Iris pigment epithelial cell (primary cell): Measurements from ENCODE around the gene USO1.
A peak's percentile ranks its signal among the peaks of the same experiment; 100 is the strongest.
"Not testable (repeated sequence)": the region's sequence is repeated elsewhere in the genome, so short reads cannot be mapped to it uniquely, and the experiment has no call there.

ENCODE experiments used
- DNase-seq: peaks from one replicate; pipeline ENCODE4 v3.0.0-alpha.2; 2011; ENCODE audit warnings: low read depth

Gene USO1

DNA sequence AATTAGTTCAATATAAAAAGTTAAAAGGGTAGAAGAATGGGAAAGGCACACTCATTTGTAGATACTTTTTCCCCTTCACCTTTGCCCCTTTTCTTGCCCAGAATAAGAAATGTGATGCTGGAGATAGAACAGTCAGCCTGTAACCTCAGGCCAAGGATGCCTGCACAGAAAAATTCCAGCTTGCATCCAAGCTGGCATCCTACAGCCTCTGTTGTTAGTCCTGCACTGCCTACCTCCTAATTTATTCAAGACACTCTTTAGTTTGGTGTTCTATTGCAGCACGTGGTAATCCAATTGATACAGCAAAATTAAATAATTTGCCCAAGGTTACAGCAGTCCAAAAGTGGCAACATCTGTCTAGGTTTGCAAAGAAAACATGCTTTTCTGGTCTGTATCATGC lies 9.7 kb upstream of the USO1 start:
- no peak for DNase-seq

GRCh38 chr4:75715105-75715799 lies 9.1 kb upstream of the USO1 start:
- peak; percentile 54 for DNase-seq

- DNase-seq, result not testable (repeated sequence)
Observed at GRCh38 chr4:75716054-75716453, 8.3 kb upstream of the USO1 start.

GRCh38 chr4:75717408-75717807 lies 7.0 kb upstream of the USO1 start:
- no peak for DNase-seq

DNA sequence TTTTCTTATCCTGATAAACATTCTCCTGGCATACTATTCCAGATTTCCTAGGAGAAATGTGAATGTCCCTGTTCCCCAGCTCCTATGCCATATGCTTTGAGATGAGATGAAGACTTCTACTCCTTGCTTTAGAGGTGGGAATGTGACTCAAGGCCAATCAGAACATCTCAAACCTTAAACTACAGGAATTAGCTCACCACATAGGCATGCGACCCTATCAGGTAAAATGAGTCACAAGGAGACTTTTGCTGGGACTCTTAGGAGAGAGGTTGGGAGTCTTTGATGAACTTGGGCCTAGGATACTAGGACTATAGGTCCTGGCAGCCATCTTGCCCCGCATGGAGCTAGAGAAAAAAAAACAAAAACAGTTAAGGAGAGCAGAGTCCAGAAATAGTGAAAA lies 5.8 kb upstream of the USO1 start:
- peak; percentile 32 for DNase-seq

DNA sequence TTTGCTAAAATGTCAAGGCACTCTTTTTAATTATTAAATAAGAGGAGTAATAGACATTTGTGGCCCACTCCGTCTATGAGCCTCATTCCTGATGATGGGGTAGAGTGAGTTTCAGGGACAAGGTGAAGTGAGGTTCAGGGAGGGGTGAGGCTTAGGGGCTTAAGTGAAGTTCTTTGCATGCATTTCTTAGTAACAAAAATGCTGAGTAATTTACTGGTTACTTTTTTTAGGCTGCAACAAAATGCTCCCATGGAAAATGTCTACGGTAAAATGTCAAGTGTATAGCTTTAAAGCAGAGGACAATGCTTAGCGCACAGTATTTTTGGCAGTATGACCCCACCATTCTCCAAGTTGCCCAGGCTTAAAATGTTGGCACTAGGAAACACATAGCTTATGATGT lies 2.0 kb upstream of the USO1 start:
- DNase-seq, result no peak

GRCh38 chr4:75723163-75724065 lies 963 bp upstream of the USO1 start:
- DNase-seq, result peak; percentile 51

DNA sequence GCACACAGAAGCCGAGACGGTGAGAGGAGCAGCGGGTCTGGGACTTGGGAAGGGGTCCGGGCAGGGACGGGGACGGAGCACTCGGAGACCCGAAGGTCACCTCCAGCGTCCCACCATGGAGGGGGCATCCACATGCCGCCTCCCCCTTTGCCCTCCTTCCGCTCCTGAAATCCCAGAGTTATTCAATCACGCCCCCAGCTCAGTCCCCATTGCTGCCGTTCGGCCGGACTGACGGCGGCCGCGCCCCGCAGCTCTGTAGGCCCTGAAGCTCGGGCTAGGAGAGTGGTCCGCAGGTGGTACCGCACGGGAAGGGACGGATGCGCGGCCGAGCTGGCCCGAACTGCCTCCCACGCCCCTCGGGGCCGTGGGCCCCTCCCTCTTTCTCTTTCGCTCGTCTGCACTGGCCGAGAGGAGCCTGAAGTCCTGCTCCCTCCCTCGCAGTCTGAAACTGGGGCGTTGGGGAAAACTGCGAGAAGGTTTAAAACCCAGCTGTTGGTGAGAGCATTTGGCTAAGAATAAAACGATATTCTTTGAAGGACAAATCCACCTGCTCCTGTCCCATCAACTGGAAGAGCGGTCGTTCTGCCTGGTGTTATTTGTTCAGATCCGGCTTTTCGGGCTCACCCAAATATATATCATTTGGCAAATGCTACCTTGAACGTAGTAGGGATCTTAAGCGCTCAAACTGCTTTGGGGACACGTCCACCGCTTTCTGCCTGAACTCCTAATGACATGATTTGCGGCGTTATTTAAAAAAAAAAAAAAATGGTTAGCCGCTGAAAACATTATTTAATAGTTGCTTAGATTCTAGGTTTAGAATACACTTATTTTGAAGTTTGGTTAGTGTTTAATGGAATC lies 719 bp downstream of the USO1 start:
- peak; percentile 87 for DNase-seq

DNA sequence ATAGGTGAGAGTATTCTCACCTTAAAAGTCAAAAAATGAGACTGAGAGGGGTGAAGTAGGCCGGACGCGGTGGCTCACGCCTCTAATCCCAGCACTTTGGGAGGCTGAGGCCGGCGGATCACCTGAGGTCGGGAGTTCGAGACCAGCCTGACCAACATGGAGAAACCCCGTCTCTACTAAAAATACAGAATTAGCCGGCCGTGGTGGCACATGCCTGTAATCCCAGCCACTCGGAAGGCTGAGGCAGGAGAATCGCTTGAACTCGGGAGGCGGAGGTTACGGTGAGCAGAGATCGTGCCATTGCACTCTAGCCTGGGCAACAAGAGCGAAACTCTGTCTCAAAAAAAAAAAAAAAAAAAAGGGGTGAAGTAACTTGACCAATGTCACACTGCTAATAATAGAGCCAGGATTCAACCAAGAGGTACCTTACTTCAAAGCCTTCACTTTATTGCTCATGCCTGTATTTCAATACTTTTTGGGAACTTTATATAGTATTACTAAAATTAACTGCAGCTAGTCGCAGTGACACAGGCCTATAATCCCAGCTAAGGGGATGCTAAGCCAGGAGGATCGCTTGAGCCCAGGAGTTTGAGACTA lies 1.7 kb downstream of the USO1 start:
- not testable (repeated sequence) for DNase-seq

DNA sequence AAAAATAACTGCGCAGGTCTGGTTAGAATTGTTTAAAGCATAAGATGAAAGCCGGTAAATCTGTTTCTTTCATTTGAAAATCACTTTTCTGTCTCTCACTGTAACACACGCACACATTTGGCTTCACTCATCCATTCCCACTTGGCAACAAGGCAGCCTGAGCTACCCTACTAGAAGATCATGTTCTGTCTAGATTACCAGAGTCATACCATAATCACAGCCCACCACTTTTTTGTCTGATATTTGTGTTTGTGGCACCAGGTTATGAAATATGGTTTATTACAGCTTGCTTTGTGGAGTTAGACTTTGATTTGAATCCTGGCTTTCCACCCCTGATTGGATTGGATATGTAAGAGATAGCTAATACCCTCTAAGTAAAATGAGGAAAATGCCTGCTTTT lies 2.2 kb downstream of the USO1 start:
- peak; percentile 30 for DNase-seq

GRCh38 chr4:75727073-75727472 lies 2.7 kb downstream of the USO1 start:
- DNase-seq, result peak; percentile 50

DNA sequence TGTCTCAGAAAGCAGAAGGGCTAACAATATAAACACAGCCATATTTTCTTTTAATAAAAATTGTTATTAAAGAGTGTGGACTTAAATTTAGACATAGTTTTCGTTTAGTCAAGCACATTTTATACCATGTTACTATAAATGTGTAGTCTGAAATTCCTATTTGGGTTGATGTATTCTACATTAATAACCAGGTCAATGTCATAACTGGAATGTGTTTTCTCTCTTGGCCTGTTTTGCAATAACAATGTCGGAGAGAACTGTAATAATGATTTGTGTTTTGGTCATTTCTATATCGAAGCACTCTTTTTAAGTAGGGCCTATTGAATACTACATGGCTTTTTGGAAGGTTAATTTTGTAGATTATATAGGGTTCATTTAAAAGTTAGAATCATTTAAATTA lies 5.5 kb downstream of the USO1 start:
- peak; percentile 50 for DNase-seq

DNA sequence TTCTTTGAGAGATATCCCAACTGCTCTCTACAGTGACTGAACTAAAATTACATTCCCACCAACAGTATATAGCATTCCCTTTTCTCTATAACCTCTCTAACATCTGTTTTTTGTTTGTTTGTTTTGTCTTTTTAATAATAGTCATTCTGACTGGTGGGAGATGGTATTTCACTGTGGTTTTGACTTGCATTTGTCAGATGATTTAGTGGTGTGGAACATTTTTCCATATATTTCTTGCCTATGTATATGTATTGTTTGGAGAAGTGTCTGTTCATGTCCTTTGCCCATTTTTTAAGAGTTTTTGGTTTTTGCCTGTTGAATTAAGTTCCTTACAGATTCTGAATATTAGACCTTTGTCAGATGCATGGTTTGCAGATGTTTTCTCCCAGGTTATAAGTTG lies 9.0 kb downstream of the USO1 start:
- peak; percentile 73 for DNase-seq

GRCh38 chr4:75735525-75735924 lies 11.1 kb downstream of the USO1 start:
- no peak for DNase-seq

DNA sequence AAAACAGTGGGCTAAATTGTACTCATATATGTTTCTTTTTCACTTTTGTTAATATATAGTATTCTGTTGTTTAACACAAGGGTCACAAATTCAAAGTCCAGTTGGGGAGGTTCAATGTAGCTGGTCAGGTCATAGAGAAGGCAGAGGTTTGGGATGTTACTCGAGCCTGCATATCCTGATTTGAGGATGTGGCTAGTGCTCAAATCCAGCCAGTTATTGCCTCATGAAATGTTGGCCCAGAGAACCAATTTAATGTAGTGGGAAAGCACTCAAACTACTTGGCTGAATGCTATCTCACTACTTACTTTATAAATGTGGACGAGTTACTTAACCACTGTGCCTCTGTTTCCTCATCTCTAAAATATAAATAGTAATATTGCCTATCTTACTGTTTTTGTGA lies 12.5 kb downstream of the USO1 start:
- DNase-seq, result peak; percentile 43

DNA sequence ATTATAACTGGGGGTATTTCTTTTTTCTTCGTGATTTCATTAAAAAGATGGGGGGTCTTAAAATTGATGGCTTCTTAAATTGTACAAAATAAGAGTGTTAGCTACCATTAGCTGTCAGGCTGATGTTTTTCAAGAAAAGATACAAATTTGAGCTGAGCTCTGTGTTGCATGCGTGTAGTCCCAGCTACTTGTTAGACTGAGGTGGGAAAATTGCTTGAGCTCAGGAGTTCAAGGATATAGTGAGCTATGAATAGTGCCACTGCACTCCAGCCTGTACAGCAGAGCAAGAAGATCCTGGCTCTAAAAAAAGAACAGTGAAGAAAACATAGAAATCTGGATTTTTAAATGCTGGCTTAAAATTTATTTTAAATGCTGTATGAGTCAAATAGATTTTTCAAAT lies 13.0 kb downstream of the USO1 start:
- DNase-seq, result no peak

- peak; percentile 47 for DNase-seq
Observed at GRCh38 chr4:75741027-75741426, 16.6 kb downstream of the USO1 start.

GRCh38 chr4:75742451-75742850 lies 18.1 kb downstream of the USO1 start:
- no peak for DNase-seq

DNA sequence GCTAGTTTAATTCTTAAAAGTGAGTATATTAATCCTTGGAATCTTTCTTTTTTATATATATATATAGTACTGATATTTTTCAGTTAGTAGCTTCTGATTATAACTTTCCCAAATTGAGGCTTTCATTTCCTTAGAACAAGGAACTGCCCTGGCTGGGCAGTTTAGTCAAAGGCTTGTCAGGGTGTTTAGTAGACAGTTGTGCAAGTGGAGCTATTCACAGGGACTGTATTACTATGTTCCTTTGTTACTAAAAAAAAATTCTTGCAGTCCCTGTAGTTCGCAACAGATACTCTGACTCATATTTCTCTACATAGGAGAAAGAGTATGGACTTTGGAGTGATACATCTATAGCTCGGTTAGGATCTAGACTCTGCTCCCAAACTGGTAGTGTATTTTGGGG lies 20.8 kb downstream of the USO1 start:
- DNase-seq, result peak; percentile 84

DNA sequence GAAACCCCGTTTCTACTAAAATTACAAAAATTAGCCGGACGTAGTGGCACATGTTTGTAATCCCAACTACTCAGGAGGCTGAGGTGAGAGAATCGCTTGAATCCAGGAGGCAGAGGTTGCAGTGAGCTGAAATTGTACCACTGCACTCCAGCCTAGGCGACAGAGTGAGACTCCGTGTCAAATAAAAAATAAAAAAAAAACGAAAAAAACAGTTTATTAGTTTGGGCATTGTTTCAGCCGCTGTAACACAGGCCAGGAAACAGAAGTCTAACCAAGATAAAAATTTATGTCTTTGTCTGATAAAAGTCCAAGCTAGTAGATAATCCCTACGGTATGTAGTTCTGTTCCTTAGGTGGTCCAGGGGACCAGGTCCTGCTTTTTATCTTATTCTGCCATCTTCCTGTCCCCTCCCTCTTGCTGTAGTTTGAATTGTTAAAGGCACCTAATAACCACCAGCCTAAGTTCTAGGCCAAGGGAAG lies 21.4 kb downstream of the USO1 start:
- no peak for DNase-seq

DNA sequence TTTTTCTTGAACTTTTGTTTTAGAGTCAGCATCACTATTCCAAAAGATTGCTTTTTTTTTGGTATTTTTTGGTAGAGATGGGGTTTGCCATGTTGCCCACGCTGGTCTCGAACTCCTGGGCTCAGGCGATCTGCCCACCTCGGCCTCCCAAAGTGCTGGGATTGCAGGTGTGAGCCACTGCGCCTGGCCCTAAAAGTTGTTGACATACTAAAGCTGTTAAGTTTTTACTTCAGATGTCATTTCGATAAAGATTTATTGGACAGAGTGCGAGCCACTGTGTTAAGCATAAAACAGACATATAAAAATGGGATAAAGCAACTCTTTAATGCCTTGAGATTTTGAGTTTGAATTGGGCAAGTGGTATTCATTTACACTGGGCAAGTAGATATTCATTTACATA lies 28.3 kb downstream of the USO1 start:
- no peak for DNase-seq

DNA sequence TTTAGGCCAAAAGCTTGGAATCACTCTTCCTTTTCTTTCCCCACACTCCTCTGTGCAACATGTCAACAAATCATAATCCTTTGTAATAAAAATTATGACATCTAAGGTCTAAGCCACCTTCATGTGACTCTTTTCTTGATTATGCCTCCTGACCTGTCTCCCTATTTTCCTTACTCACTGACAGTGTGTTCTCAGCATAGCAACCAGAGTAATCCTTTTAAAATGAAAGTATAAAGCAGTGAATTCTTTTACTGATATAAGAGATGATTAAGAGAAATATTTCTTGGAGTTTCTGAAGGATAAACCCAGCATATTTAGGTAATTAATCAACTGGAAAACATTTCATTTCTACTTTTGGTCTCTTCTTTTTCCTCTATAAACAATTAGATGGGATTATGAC lies 44.7 kb downstream of the USO1 start:
- DNase-seq, result peak; percentile 57
